Endothelial cell of umbilical vein (primary cell): ENCODE measurements around the gene LOXL4. TPM values are rescaled to one million over a fixed set of nuclear protein-coding genes. Genes with fewer than 3 reads are reported as not detected.

Experiments used
- BruUV-seq: library from RNA; stranded (reverse); fragments of 400-500 nt; replicated peaks from 2 replicates; lab custom pipeline; 2021; lab: Mats Ljungman, UMichigan
- CTCF ChIA-PET: fragments of 300-600, 350-600 bp; sonication (Branson Sonifier 250); formaldehyde crosslinking; loops from one replicate; lab custom pipeline; 2021; ENCODE audit warnings: antibody characterized with exemption, inconsistent platforms; lab: Charles Lee
- POLR2A ChIA-PET: fragments of 300-600, 350-600 bp; sonication (Branson Sonifier 250); formaldehyde crosslinking; loops from one replicate; lab custom pipeline; 2021; ENCODE audit warnings: antibody characterized with exemption, inconsistent platforms; lab: Charles Lee
- DNase-seq: peaks from one replicate; pipeline ENCODE4 v3.0.0-alpha.2; 2011; ENCODE audit warnings: low read depth, low spot score
- FAIRE-seq: peaks from 2 replicates; lab custom pipeline; 2011; peaks lifted over from hg19 to GRCh38; lab: Jason Lieb, UNC
- H2AFZ ChIP-seq: 2 replicates; pipeline ENCODE4 v1.6.0; 2012; ENCODE audit warnings: low read depth, low read length, control low read depth, inconsistent platforms
- H3K27ac ChIP-seq: 2 replicates; pipeline ENCODE4 v1.5.1; 2011; ENCODE audit warnings: low read depth, mild to moderate bottlenecking, control low read depth, low read length, moderate library complexity; ENCODE audit not compliant: insufficient read depth
- H3K27me3 ChIP-seq, 2 experiments: 2 replicates each; pipeline versions ENCODE4 v1.6.0 to v1.6.1; 2011; ENCODE audit warnings: low read length in 2 of 2, mixed read lengths in 1 of 2; ENCODE audit not compliant: control insufficient read depth in 2 of 2, insufficient read depth in 2 of 2
- H3K36me3 ChIP-seq, 2 experiments: 2 replicates in 1 of 2; 3 replicates in 1 of 2; pipeline ENCODE4 v1.5.1; 2011; ENCODE audit warnings: low read length in 2 of 2, mild to moderate bottlenecking in 1 of 2, moderate library complexity in 1 of 2; ENCODE audit not compliant: control insufficient read depth in 2 of 2, insufficient read depth in 2 of 2; ENCODE audit errors: extremely low read depth in 1 of 2
- H3K4me1 ChIP-seq: 3 replicates; pipeline ENCODE4 v1.5.1; 2011; ENCODE audit warnings: mild to moderate bottlenecking, low read length; ENCODE audit not compliant: control insufficient read depth, insufficient read depth; ENCODE audit errors: extremely low read depth
- H3K4me2 ChIP-seq: 2 replicates; pipeline ENCODE4 v1.6.1; 2011; ENCODE audit warnings: low read length, control low read depth, mixed read lengths; ENCODE audit not compliant: insufficient read depth
- H3K4me3 ChIP-seq, 3 experiments: fragments of 200-600 bp in 1 of 3; sonication (generic), shearing (Covaris generic) in 1 of 3; replicated peaks in 1 of 3; 2 replicates each; pipeline ENCODE4 v1.5.1; 2011 to 2016; ENCODE audit warnings: control low read depth in 3 of 3, low read length in 3 of 3, mild to moderate bottlenecking in 2 of 3, inconsistent platforms in 1 of 3, low read depth in 1 of 3, moderate library complexity in 1 of 3; ENCODE audit not compliant: insufficient read depth in 1 of 3
- H3K79me2 ChIP-seq: 2 replicates; pipeline ENCODE4 v1.6.0; 2012; ENCODE audit warnings: low read length, inconsistent platforms; ENCODE audit not compliant: control insufficient read depth, insufficient read depth
- H3K9ac ChIP-seq: replicated peaks from 2 replicates; pipeline ENCODE3; 2011; ENCODE audit warnings: low read length, control low read depth; ENCODE audit not compliant: insufficient read depth; ENCODE audit errors: extremely low read depth
- H3K9me1 ChIP-seq: replicated peaks from 3 replicates; pipeline ENCODE4 v1.6.0; 2011; ENCODE audit warnings: mild to moderate bottlenecking, low read length; ENCODE audit not compliant: control insufficient read depth, insufficient read depth; ENCODE audit errors: extremely low read depth
- H3K9me3 ChIP-seq: replicated peaks from 2 replicates; pipeline ENCODE4 v1.5.1; 2012; ENCODE audit warnings: low read length, inconsistent platforms; ENCODE audit not compliant: control insufficient read depth, insufficient read depth
- H4K20me1 ChIP-seq: replicated peaks from 2 replicates; pipeline ENCODE3; 2011; ENCODE audit warnings: mild to moderate bottlenecking, low read length; ENCODE audit not compliant: control insufficient read depth, insufficient read depth; ENCODE audit errors: extremely low read depth
- CTCF ChIP-seq, 2 donors: IDR thresholded peaks; 1 replicate in 1 of 2; 2 replicates in 1 of 2; pipeline ENCODE4 v1.5.1; 2011; ENCODE audit warnings: low read length in 2 of 2, mild to moderate bottlenecking in 2 of 2, moderate library complexity in 2 of 2, control low read depth in 1 of 2, inconsistent platforms in 1 of 2, low read depth in 1 of 2; ENCODE audit not compliant: insufficient read depth in 1 of 2; ENCODE audit errors: extremely low read depth in 1 of 2
- FOS ChIP-seq: IDR thresholded peaks from 2 replicates; pipeline ENCODE4 v1.6.1; 2011; ENCODE audit warnings: mild to moderate bottlenecking, low read length, moderate library complexity, borderline replicate concordance; ENCODE audit not compliant: insufficient read depth
- GATA2 ChIP-seq: IDR thresholded peaks from 2 replicates; pipeline ENCODE4 v1.7.0; 2011; ENCODE audit warnings: low read depth, mild to moderate bottlenecking, moderate library complexity, mixed read lengths, low read length; ENCODE audit not compliant: insufficient read length, insufficient read depth
- JUN ChIP-seq: IDR thresholded peaks from 2 replicates; pipeline ENCODE4 v1.6.1; 2011; ENCODE audit warnings: borderline replicate concordance, low read depth; ENCODE audit not compliant: insufficient read length, insufficient read depth
- MAX ChIP-seq: IDR thresholded peaks from 2 replicates; pipeline ENCODE4 v1.6.1; 2011; ENCODE audit not compliant: insufficient read depth, insufficient read length
- MYC ChIP-seq: IDR thresholded peaks from one replicate; pipeline ENCODE4 v1.6.1; 2011; ENCODE audit warnings: mild to moderate bottlenecking, low read depth, low read length
- POLR2A ChIP-seq: IDR thresholded peaks from 2 replicates; pipeline ENCODE4 v1.6.1; 2012; ENCODE audit warnings: low read depth, mild to moderate bottlenecking, control low read depth, low read length
- POLR2AphosphoS5 ChIP-seq: IDR thresholded peaks from 2 replicates; pipeline ENCODE4 v1.6.1; 2012; ENCODE audit warnings: low read depth, mild to moderate bottlenecking, control low read depth, low read length, moderate library complexity; ENCODE audit not compliant: insufficient read depth
- dilution Hi-C: fragments of 300-500 bp; cut with MboI; formaldehyde crosslinking; loops from one replicate; pipeline ENCODE4 v1.15.0; 2019; ENCODE audit warnings: low sequenced_read_pairs; ENCODE audit not compliant: extremely low pct_ligation_motif_present
- intact Hi-C: fragments of 100-400 bp; cut with micrococcal nuclease; formaldehyde crosslinking; loops from one replicate; pipeline ENCODE4 v1.10.0; 2022
- polyA plus RNA-seq, 4 experiments: library from polyadenylated mRNA; depleted of rRNA in 3 of 4; stranded (reverse) in 3 of 4; unstranded in 1 of 4; fragments of >200 nt; gene quantifications; 2 replicates each; pipeline versions ENCODE4 v1.2.1 to v1.2.3, GENCODE V29; 2011 to 2012; ENCODE audit warnings: missing spikeins in 1 of 4
- total RNA-seq: library from RNA; stranded (reverse); gene quantifications from 2 replicates; pipeline ENCODE4 v1.2.3, GENCODE V29; 2021

LOXL4 gene
- total and polyA plus RNA-seq, 2 donors (not counting 3 experiments of a cell fraction or from before 2014, with no cell fraction given), result 1.4 to 1.9 TPM

- Histone ChIP-seq H3K4me3 (no peak overlapping the region), H3K4me1 (no peaks in the 10 kb centered on the region), H4K20me1 (no peaks in the 10 kb centered on the region), H3K79me2 (no peaks in the 10 kb centered on the region), H3K4me2 (no peak overlapping the region), H3K36me3 (no peaks in the 10 kb centered on the region), H3K9me3 (no peaks in the 10 kb centered on the region), H3K9ac (no peak overlapping the region), H3K9me1 (no peaks in the 10 kb centered on the region), H3K27ac (no peak overlapping the region), H2AFZ (no peak overlapping the region), H3K27me3 (peaks cover 4 to 14% of the 10 kb centered on the region in 2 experiments)
- dilution Hi-C loops (no loop called here), intact Hi-C loops (no loop called here)
- FAIRE-seq (no peak), DNase-seq (no peak)
- CTCF ChIA-PET, result interaction anchor here (2.0 kb wide), 1 partner anchor 41 kb away, joined by 6 read pairs; no protein-coding TSS in a partner anchor
- no TSS peak for BruUV-seq
- POLR2A ChIA-PET, result no interaction called here
- no peak for TF ChIP-seq CTCF (IDR thresholded peaks at IDR 0.05; ENCODE audit: extremely low read depth in 1 of 2, insufficient read depth in 1 of 2, low read depth in 1 of 2, low read length in 2 of 2)
- no peak for TF ChIP-seq JUN
- no peak for TF ChIP-seq POLR2A
Measured at GRCh38 chr10:98303569-98303968, 35.6 kb upstream of the LOXL4 start.

GRCh38 chr10:98302741-98303365 is 34.9 kb upstream of the LOXL4 start:
- H3K9me1 ChIP-seq, result no peaks in the 10 kb centered on the region
- H2AFZ ChIP-seq, result no peak overlapping the region
- dilution Hi-C loops (no loop called here), intact Hi-C loops (no loop called here)
- DNase-seq (no peak), FAIRE-seq (no peak)
- no peak overlapping the region for H3K4me2 ChIP-seq
- BruUV-seq, result no TSS peak
- H3K27me3 ChIP-seq, result peaks cover 3 to 12% of the 10 kb centered on the region in 2 experiments
- TF ChIP-seq FOS, result no peak
- TF ChIP-seq MYC, result no peak
- no peak for TF ChIP-seq JUN
- TF ChIP-seq GATA2, result no peak
- no peak for TF ChIP-seq CTCF (IDR thresholded peaks at IDR 0.05; ENCODE audit: extremely low read depth in 1 of 2, insufficient read depth in 1 of 2, low read depth in 1 of 2, low read length in 2 of 2)
- TF ChIP-seq POLR2AphosphoS5, result no peak
- no peak for TF ChIP-seq POLR2A
- TF ChIP-seq MAX, result no peak
- ChIA-PET CTCF (interaction anchor here (1.1 to 2.0 kb wide), 4 partner anchors 8 to 133 kb away, joined by 3 to 8 read pairs (median 5); no protein-coding TSS in a partner anchor), POLR2A (no interaction called here)
- no peak overlapping the region for H3K4me3 ChIP-seq
- no peaks in the 10 kb centered on the region for H3K4me1 ChIP-seq
- no peak overlapping the region for H3K9ac ChIP-seq
- H3K36me3 ChIP-seq, result no peaks in the 10 kb centered on the region
- no peak overlapping the region for H3K27ac ChIP-seq
- H4K20me1 ChIP-seq, result no peaks in the 10 kb centered on the region
- no peaks in the 10 kb centered on the region for H3K79me2 ChIP-seq
- no peaks in the 10 kb centered on the region for H3K9me3 ChIP-seq
